Measurements from ENCODE around the gene ATG101.

The ATG101 gene

GRCh38 chr12:52081263-52081733, 11.5 kb downstream of the ATG101 start:
- in situ Hi-C loops (cut with HindIII; ENCODE audit: low pct_unique_long_range_greater_than_20kb, low sequenced_read_pairs): no loop called here
- DNase-seq (ENCODE audit: low read depth in 1 of 2, low spot score in 1 of 2): no peak
- no peak for TF ChIP-seq JUND (IDR thresholded peaks at IDR 0.05; ENCODE audit: low read depth)

DNA sequence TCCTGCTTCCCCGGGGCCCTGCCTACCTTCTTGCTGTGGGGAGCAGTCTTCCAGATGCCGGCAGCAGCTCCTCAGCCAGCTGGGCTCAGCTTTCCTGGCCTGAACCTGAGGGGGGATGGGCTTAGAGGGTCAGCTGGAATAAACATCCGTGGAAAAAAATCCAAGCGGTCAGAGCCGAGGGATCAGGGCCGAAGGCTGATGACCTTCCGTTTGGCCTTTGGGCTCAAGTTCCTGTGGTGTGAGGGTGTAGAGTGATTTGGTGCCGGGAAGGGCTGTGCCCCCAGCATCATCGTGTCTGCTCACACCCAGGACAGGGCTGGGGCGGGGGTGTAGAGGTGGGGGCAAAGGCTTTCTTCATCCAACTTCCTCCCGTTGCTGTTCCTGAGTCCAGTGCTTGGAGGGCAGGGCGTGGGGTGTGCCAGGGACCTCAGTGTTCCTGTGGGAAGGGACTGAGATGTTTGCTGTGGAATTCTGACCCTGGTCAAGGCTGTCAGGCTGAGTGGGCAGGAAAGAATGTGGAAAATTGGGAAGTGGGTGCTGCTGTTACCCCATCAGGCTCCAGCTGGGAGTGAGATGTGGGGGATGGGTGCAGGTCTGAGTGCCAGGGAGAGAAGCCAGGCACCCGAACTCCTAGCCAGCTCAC, 12.4 kb downstream of the ATG101 start:
- TF ChIP-seq JUND (IDR thresholded peaks at IDR 0.05; ENCODE audit: low read depth): no peak
- no peak for DNase-seq (ENCODE audit: low read depth in 1 of 2, low spot score in 1 of 2)
- in situ Hi-C loops (cut with HindIII; ENCODE audit: low pct_unique_long_range_greater_than_20kb, low sequenced_read_pairs): no loop called here

DNA sequence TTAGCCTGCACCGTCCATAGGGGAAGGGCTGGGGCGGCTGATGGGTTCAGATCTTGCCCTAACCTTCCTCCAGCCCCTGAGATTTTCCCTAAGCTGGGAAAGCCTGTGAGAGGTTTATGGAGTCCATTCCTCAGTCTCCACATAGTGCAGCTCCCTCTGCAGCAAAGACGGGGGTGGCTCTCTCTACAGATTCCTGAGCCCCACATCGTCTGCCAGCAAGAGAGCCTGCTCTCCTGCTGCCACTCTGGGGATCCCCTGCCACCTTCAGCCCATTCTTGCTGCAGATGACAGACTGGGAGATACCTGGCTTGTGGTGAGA, 12.8 kb downstream of the ATG101 start:
- in situ Hi-C loops (cut with HindIII; ENCODE audit: low pct_unique_long_range_greater_than_20kb, low sequenced_read_pairs): no loop called here
- no peak for TF ChIP-seq JUND (IDR thresholded peaks at IDR 0.05; ENCODE audit: low read depth)
- DNase-seq (ENCODE audit: low read depth in 1 of 2, low spot score in 1 of 2): no peak

DNA sequence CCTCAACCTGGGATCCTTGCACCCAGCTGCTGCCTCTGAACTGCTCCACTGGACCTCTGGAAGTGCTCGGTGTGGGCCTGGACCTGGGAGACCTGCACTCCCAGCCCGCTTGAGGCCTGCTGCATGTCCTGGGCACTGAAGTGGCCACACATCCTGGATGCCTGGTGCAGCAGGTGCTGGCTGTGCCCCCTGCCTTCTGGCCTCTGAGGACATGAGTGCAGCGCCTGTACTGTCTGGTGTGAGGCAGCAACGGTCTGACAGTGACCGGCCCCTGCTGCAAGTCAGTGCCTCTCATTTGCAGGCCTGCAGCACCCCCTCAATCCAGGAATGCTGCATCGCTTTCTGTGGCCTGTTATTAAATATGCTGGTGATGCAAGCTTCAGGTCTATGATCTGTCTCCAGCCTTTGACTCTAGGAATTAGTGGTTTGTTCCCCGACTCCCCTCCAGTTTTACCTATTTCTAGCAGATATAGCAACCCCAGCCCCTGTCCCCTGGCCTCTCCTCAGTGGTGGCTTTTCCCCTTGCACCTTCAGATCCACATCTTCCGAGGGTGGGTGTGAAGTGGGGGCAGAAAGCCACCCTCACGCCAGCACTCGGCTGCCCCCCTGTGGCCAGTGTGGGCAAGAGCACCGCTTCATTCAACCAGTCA, 13.3 kb downstream of the ATG101 start:
- peak; percentile 54 to 93 for DNase-seq (ENCODE audit: low read depth in 1 of 2, low spot score in 1 of 2)
- in situ Hi-C loops (cut with HindIII; ENCODE audit: low pct_unique_long_range_greater_than_20kb, low sequenced_read_pairs): no loop called here

DNA sequence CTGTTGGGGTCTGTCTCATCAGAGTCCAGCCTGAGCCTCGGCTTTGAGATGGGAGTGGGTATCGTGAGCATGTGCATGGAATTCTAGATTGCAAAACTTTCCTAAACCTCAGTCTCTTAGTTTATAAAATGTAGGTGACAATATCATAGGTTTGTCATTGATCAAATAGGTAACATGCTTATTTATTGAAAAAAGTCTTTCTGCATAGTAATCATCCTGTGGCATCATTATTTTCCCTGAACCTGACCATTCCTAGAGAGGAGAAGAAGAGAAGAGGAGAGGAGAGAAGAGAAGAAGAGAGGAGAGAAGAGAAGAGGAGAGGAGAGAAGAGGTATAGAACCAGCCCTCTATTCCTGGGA, 13.8 kb downstream of the ATG101 start:
- DNase-seq (ENCODE audit: low read depth in 1 of 2, low spot score in 1 of 2): no peak
- in situ Hi-C loops (cut with HindIII; ENCODE audit: low pct_unique_long_range_greater_than_20kb, low sequenced_read_pairs): no loop called here

More for the DNA sequence above, 13.3 kb downstream of the ATG101 start:
- no peak for TF ChIP-seq JUND (IDR thresholded peaks at IDR 0.05; ENCODE audit: low read depth)

DNA sequence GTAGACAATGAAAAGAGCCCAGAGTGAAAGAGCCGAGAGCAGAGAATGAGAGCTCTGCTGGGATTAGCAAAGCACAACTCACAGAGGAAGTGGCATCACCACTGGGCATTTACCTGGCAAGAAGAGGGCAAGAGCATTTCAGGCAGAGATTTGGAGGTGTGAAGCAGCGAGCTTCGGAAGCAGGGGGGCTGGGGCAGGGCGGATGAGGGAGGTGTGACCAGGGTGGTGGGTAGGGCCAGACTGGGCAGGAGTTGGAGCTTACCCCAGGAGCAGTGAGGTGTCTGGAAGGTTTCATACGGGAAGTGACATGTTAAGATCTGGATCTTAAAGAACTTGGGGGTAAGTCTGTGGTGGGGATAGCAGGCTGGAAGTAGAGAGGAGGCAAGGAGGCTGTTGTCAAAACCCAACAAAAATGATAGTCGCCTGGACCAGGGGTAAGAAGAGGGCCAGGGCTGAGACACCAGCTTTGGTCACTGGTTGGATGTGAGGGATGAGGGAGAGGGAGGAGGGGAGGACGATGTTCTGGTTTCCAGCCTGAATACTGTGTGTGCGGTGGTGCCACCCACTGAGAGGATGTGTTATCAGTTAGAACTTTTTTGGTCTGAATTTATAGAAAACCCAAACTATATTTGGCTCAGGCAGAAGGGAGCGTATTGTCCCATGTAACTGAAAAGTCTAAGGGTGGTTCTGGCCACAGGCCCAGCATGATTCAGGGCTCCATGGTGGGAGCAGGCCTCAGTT, 14.9 kb downstream of the ATG101 start:
- TF ChIP-seq JUND (IDR thresholded peaks at IDR 0.05; ENCODE audit: low read depth): no peak
- in situ Hi-C loops (cut with HindIII; ENCODE audit: low pct_unique_long_range_greater_than_20kb, low sequenced_read_pairs): no loop called here
- DNase-seq (ENCODE audit: low read depth in 1 of 2, low spot score in 1 of 2): no peak

More for the DNA sequence above, 13.8 kb downstream of the ATG101 start:
- TF ChIP-seq JUND (IDR thresholded peaks at IDR 0.05; ENCODE audit: low read depth): no peak

DNA sequence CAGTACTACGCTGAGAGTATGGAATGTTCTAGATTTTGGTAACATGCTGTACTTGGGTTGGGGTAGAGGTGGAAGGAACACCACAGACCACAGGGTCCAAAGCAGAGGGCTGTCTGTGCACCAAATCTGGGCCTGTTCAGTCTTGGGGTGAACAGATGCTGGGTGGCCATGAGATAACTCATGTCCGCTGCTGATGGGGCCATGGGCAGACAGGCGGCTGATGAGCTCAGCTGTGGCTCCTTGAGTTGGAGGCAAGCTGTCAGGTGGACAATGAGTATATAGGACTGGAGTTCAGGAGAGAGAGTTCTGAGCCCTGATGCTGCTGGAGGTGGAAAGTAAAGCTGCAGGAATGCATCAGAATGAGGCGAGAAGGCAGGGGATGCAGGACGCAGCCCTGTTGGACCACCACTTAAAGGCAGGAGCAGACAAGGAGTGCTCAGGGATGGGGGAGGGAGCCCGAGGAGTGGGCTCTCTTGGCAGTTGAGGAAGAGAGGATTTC, 16.0 kb downstream of the ATG101 start:
- in situ Hi-C loops (cut with HindIII; ENCODE audit: low pct_unique_long_range_greater_than_20kb, low sequenced_read_pairs): no loop called here
- TF ChIP-seq JUND (IDR thresholded peaks at IDR 0.05; ENCODE audit: low read depth): no peak
- no peak for DNase-seq (ENCODE audit: low read depth in 1 of 2, low spot score in 1 of 2)

DNA sequence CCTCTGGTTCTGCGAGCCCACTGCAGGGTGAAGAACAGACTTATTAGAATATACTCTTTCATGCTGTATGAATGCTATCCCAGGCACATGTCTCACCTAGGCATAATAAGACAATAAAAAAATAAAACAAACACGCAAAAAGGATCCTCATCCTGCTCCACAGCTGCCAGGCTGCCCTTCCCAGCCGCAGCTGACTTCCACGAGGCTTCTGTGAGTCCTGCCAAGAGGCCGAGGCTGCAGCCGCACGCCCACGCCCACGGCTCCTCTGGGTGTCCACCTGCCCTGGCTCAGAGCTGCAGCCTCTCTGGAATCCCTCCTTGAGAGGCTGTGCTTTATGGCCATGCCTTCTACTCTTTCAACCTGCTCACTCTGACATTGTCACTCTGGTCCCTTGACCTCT, 16.6 kb downstream of the ATG101 start:
- peak in 1 of 2 experiments; percentile 4 for DNase-seq (ENCODE audit: low read depth in 1 of 2, low spot score in 1 of 2)
- TF ChIP-seq JUND (IDR thresholded peaks at IDR 0.05; ENCODE audit: low read depth): no peak
- in situ Hi-C loops (cut with HindIII; ENCODE audit: low pct_unique_long_range_greater_than_20kb, low sequenced_read_pairs): no loop called here

DNA sequence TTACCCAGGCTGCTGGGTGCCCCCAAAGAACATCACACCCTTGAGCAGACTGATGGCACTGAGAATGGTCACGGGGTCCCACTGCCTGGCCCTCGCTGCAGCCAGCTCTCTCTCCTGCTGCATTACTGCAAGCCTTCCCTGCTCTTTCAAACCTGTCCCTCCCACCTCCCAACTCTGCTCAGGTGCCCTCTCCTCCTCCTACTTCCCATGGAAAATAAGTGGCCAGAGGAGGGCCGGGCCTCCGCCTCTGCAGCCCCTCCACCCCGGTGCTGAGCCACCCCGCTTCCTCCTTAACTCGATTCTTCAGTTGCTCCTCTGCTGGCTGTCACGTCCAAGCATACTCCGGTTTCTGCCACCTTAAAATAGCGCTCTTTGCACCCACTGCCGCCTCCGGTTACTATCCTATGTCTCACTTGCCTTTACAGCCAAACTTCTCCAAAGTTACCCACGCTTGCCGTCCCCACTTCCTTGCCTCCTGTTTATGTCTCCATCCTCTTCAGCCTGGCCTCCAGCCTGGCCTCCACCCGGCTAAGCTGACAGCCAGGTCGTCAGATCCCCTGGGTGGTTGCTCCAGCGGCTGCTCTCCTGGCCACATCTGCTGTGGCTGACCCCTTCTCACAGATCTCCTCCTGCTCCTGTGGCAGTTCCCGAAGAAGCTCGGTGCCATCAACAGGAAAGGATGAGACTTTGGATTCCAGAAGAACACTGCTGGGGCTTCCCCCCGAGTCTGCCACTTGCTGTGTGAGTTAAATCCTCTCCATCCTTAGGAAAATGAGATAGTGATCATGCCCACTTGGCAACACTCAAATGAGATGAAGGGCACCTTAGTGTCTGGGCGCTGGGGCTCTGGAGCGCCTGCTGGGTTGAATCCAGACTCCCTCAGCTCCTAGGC, 17.4 kb downstream of the ATG101 start:
- no peak for TF ChIP-seq JUND (IDR thresholded peaks at IDR 0.05; ENCODE audit: low read depth)
- DNase-seq (ENCODE audit: low read depth in 1 of 2, low spot score in 1 of 2): no peak
- in situ Hi-C loops (cut with HindIII; ENCODE audit: low pct_unique_long_range_greater_than_20kb, low sequenced_read_pairs): no loop called here

GRCh38 chr12:52087961-52088820, 18.4 kb downstream of the ATG101 start:
- no peak for TF ChIP-seq JUND (IDR thresholded peaks at IDR 0.05; ENCODE audit: low read depth)
- no peak for DNase-seq (ENCODE audit: low read depth in 1 of 2, low spot score in 1 of 2)
- in situ Hi-C loops (cut with HindIII; ENCODE audit: low pct_unique_long_range_greater_than_20kb, low sequenced_read_pairs): no loop called here

- in situ Hi-C loops (cut with HindIII; ENCODE audit: low pct_unique_long_range_greater_than_20kb, low sequenced_read_pairs): no loop called here
- no peak for DNase-seq (ENCODE audit: low read depth in 1 of 2, low spot score in 1 of 2)
- TF ChIP-seq JUND (IDR thresholded peaks at IDR 0.05; ENCODE audit: low read depth): no peak
These were observed 19.7 kb downstream of the ATG101 start for GRCh38 chr12:52089491-52089890.

All from T47D (cell line).